ENCODE measurements around the gene CTTNBP2.

DNA sequence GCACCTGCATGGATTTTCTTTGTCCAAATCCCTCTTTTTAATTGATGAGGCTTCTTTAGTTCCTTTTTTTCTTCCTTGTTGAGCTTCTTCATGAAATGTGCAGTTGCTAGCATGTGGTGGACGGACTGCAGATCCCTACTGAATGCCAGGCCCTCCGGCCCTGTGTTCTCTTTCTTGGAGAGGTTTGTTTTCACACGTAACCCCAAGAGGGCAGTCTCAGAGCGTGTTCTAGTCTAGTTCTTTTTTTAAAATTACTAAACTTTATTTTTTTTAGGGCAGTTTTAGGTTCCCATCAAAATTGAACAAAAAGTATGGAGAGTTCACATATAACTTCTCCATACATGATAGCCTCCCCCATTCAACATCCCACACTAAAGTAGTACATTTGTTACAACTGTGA is 203.4 kb downstream of the CTTNBP2 start:
- TF ChIP-seq, protein P1, sequence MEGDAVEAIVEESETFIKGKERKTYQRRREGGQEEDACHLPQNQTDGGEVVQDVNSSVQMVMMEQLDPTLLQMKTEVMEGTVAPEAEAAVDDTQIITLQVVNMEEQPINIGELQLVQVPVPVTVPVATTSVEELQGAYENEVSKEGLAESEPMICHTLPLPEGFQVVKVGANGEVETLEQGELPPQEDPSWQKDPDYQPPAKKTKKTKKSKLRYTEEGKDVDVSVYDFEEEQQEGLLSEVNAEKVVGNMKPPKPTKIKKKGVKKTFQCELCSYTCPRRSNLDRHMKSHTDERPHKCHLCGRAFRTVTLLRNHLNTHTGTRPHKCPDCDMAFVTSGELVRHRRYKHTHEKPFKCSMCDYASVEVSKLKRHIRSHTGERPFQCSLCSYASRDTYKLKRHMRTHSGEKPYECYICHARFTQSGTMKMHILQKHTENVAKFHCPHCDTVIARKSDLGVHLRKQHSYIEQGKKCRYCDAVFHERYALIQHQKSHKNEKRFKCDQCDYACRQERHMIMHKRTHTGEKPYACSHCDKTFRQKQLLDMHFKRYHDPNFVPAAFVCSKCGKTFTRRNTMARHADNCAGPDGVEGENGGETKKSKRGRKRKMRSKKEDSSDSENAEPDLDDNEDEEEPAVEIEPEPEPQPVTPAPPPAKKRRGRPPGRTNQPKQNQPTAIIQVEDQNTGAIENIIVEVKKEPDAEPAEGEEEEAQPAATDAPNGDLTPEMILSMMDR (conservative IDR thresholded peaks at IDR 0.05; ENCODE audit: low read depth, low read length) = no peak
- TF ChIP-seq RCOR1 (IDR thresholded peaks at IDR 0.05; ENCODE audit: insufficient replicate concordance, low read length) (no peak), POLR2A (IDR thresholded peaks at IDR 0.05; ENCODE audit: low read depth, low read length) (no peak), MXI1 (IDR thresholded peaks at IDR 0.05; ENCODE audit: borderline replicate concordance, low read depth, low read length) (no peak), SMC3 (IDR thresholded peaks at IDR 0.05; ENCODE audit: low read depth, low read length) (no peak), CHD1 (IDR thresholded peaks at IDR 0.05; ENCODE audit: low read depth, low read length) (no peak), BHLHE40 (IDR thresholded peaks at IDR 0.05; ENCODE audit: low read depth, low read length) (no peak), RFX5 (IDR thresholded peaks at IDR 0.05; ENCODE audit: low read depth, low read length) (no peak), RAD21 (IDR thresholded peaks at IDR 0.05; ENCODE audit: low read length) (no peak)
- TF ChIP-seq, protein P2, sequence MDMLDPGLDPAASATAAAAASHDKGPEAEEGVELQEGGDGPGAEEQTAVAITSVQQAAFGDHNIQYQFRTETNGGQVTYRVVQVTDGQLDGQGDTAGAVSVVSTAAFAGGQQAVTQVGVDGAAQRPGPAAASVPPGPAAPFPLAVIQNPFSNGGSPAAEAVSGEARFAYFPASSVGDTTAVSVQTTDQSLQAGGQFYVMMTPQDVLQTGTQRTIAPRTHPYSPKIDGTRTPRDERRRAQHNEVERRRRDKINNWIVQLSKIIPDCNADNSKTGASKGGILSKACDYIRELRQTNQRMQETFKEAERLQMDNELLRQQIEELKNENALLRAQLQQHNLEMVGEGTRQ (IDR thresholded peaks at IDR 0.05; ENCODE audit: low read depth, low read length) = no peak
